Measurements from ENCODE around the gene WNT5B.

Gene WNT5B

DNA sequence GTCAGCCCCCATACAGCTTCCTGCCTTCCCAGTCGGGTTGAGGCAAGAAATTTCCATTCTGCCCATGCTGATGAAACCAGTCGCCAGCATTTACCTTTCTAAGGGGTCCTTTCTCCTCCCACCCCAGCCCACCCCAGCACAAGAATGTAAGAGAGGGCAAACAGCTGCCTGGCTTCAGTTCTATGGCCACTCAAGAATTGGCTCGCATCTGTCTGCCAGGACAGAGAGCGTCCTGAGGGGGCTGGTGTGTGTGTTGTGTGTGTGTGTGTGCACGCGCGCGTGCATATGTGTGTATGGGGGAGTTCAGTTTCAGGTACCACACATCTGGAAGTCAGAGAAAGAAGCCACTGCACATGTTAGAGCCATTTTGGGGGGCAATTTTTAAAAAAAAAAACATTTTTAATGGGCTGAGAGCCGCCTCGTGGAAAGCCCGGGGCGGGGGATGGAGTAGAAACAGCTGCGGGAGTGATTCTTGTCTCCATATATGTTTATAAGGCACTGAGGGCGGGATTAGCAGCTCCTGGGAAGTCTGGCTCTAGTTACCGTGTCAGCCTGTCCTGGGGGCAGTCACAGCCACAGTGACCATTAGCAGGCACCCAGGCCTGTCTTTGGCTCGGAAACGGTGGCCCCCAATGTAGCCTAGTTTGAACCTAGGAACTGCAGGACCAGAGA is at the start of gene WNT5B:
Gene WNT5B, plus strand, starts transcription at position 566 of the 672 bp plus-strand sequence. CDS start 2,124 bp downstream, outside the sequence.
- no peak for DNase-seq

DNA sequence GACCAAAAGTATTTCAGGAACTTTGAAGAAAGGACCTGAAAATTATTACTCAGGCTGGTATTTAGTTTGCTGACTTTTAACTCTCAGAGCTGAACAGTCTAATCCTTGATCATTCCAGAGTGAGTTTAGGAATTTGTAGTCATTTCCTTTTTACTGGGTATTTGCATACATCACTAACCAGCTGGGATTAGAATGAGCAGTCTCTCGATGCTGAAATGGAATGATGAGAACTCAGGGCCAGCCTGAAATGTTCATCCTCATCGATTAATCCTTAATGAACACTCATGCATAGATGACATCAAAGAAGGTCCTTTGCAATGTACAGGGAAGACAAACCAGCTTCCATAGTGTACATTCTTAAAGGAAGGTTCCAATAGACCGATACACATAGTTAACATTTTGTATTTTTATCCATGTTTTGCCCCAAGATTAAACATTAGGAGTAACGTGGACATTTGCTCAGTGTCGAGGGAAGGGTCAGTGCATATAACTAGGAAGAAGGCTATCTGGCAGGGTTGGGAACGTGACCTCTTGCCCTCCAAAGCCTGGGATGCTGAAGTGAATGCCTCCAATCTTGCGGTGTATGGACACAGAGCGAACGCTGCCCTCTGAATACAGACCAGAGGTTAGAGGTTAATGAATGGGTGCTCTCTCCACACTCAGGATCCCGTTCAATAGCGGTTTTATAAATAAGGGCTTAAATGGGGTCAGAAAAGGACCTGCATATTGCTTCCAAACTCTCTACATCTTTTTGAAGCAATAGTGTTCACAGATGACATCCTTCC is 49.2 kb upstream of the WNT5B start:
- DNase-seq: no peak

DNA sequence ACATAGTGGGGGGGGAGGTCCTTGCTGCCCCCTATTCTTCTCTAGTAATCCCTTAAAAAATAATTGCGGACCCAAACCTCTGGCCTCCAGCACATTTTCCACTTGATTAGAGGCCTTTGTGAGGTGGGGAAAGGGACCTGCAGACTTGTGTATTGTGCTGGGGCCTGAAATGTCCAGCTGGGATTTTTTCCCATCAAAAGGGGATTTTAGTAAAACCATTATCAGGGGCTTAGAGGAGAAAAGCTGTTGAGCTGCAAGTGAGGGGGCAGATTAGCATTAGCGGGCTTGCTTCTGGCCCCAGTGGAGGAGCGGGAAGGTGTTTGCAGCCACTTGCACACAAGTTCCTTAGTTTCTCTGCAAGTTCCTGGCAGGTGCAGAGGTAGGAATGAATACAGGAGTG is 48.5 kb upstream of the WNT5B start:
- no peak for DNase-seq

DNA sequence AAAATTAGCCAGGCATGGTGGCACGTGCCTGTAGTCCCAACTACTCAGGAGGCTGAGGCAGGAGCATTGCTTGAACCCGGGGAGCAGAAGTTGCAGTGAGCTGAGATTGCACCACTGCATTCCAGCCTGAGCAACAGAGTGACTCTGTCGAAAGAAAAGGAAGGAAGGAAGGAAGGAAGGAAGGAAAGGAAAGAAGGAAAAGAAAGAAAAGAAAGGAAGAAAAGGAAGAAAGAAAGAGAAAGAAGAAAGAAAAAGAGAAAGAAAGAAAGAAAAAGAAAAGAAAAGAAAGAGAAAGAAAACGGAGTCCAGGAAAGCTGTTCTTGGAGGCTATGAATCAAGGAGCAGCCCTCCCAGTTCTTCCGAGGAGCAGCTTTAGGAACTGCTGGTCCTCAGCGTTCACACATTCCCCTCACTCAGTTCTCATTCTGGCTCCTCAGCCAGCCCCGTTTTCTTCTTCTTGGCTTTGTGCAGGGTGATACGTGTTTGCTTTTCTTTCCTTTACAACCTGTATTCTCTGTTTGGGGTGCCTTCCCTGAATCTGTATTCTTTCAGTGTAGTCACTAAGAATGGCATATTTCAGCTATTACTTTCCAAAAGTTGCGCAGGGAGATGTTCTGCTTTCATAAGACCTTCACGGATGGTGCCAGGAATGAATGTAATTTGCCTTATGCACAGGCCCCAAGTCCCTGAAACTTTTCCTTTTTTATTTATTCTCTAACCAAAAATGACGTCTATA is 46.9 kb upstream of the WNT5B start:
- no peak for DNase-seq

DNA sequence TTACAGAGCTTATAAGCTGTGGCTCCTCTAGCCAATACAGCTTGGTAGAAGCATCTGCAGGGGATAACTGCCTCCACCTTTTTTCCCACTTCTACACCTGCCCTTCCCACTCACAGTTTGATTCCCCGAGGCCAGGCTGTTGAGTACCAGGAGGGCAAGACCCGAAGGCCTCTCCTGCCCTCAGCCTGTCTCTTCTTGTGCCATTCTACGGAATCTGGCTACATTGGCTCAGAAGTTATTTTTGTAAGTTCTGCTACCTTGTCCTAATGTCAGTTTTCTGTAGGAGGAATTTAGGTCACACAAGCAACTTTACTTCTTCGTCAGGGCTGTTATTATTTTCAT is 46.4 kb upstream of the WNT5B start:
- DNase-seq: no peak

DNA sequence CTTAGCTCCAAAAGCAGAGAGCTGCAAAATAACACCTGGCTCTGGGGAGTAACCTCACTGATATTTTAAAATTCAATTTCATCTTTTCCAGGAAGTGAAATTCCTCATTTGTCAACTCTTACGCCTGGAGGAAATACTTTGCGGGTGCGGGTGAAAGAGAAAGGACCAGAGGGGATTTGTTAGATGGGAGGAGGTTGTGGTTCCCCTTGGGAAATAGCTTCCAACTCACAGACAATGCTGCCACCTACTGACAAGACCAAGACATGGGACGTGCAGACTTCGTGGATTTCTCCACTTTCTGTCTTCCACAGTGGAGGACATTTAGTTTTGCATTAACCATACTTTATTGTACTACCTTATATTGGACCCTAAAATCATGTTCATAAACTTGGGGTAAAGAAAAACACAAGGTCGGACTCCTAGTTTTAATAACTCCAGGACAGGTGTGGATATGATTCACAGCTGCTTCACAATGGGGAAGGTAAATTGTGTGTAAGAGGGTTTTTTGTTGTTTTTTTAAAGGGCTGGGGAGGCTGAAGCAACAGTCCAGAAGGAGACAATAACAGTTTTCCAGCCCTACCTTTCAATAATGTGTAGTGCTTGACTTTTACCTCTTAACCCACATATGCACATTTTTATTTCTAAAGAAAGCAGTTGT is 45.5 kb upstream of the WNT5B start:
- DNase-seq: peak; percentile 7

DNA sequence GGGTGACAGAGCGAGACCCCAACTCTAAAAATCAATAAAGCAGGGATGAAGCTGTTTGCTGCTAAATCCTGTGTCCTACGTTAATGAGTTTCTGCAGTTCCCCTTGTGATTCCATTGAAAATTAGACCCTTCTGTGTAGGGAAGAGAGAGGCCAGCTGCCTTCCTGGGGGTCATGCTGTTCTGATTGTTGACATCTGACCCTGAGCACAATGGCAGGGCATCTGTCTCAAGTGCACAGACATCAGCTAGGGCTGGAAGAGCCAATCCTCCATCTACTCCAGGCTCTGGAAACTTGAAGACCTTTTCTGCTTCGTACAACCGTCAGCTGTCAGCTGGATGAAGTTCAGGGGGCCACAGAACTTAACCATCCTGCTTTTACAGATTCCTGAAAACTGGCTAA is 44.7 kb upstream of the WNT5B start:
- DNase-seq: no peak

DNA sequence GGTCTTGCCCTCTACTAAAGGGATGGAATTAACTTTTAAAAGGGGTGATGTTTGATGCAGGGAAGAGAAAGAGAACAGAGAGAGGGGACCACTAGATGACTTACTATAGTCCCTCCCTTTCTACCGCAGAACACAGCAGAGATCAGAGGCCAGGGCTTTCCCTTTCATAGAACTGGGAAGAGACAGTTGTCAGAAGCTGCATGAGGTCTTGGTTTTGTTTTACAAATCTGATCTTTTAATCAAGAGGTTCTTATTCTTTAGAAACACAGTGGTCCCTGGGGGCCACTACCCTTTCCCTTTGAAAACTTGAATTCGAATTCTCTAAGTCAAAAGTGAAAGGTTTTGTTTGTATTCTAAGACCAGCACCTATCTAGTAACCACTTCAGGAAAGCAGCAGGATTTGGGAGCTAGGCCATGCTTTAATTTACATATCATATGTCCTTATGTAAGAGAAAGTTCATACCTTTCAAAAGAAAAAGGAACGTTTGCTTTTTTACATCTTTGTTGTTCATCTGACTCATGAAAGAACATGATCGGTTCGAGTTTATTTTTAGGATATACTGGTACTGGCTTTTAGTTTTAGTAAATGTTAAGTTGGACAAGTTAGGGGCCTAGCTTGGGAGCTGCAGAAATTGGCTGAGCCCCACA is 41.0 kb upstream of the WNT5B start:
- no peak for DNase-seq

DNA sequence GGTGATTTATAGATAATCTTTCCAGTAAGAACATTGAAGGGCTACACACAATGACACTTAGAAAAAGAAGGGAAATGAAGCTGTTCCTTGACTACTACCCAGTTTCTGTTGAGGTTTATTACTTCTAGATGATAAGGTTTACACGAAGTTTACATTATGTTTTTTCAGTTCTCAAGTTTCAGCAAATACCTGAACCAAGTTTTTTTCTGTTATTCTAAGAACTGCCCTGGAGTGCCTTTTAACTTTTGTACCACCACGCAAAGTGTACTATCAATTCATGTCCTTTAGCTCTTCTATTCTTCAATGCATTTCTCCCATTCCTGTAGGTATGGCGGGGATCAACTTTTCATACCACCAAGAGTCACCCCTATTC is 40.5 kb upstream of the WNT5B start:
- DNase-seq: no peak

DNA sequence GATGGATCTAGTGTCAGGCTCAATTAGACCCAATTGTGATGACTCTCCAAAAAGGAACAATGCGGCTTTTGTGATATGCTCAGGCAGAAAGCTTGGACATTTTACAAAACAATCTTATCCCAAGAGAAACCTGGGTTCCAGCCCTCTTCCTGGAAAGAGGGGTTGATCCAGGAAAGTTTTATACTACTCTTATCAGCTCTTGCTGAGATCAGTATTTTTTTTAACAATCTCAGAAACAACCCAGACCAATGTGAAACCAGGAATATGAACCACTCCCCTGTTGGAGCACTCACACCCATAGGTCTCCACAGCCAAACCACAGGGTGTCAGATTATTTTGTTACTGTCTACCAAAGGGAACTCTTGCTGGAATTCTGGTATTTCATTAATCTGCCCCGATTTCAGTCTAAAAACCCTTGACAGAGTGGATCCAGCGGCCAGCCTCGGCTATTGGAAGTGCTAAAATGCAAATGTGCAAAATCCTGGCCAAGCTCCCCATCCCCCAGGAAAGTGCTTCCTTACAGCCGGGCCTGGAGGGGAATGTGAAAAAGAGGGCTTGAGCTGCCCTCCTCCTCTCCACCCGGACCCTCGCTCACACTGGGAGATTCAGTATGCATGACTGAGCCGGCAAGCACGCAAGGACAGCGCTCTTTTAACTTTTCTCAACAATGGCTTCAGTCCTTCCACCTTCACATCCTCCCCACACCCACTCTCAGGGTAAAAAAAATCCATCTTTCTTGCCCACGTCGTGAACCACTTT is 38.6 kb upstream of the WNT5B start:
- no peak for DNase-seq

DNA sequence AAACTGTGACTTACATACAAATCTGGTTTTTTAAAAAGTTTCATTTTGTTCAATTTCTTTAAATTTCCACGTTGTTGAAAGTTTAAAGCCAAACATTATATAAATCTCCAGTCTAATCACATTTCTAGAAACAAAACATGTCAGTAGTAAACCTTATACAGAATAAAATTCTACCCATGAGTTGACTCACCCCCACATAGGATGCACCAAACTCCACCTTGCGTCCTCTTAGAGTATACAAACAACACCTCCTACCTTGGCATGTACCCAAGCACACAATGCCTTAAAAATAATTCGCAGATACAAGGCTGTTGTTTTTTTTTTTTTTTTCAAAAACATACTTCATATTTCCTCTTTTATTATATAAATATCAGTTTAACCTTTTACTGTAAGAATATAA is 38.0 kb upstream of the WNT5B start:
- DNase-seq: no peak

DNA sequence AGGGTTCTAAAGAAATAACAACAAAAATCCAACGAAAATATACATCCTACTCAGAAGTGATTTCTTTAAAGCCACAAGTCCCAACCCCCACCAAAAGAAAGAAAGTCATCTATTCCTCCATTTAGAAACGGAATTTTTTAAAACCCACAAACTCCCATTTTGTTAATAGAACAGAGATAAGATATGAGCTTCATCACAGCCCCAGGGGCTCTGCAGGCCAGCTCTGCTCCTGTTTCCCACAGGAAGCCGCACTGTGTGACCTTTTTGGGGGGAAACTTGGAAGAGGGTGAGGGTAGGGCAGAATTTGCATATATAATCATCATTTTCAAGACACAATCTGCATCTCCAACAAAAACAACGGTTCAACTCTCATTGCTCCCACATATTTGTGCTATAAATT is 37.5 kb upstream of the WNT5B start:
- DNase-seq: no peak

DNA sequence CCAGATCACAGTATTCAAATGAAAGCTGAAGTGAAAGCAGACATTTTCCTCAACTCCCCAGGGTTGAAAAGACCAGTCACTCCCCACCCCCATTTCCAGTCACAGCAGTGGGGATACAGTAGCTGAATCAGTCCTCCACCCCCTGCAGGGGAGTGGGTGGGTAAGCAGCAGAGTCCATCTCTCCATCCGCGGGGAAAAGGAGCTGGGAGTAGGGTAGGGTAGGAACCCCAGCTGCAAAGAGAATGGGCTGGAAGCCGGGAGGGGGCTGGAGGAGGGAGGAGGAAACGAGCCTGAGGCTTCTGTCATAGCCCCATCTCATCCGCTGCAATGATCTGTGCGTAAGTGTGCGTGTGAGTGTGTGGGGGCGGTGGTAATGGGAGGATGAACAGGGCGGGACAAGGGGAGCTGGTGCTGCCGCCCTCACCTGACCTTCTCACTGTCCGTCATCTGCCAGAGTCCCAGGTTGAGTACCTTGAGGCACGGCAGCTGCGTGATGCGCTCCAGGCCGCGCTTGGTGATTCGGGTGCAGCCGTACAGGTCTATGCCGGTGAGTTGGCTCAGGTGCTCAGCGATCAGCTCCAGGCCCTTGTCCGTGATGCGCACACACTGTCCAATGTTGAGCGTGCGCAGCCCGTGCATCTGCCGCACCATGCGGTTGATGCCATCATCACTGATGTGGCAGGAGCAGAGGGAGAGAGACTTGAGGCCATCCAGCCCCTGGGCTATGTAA is 36.4 kb upstream of the WNT5B start:
- no peak for DNase-seq

DNA sequence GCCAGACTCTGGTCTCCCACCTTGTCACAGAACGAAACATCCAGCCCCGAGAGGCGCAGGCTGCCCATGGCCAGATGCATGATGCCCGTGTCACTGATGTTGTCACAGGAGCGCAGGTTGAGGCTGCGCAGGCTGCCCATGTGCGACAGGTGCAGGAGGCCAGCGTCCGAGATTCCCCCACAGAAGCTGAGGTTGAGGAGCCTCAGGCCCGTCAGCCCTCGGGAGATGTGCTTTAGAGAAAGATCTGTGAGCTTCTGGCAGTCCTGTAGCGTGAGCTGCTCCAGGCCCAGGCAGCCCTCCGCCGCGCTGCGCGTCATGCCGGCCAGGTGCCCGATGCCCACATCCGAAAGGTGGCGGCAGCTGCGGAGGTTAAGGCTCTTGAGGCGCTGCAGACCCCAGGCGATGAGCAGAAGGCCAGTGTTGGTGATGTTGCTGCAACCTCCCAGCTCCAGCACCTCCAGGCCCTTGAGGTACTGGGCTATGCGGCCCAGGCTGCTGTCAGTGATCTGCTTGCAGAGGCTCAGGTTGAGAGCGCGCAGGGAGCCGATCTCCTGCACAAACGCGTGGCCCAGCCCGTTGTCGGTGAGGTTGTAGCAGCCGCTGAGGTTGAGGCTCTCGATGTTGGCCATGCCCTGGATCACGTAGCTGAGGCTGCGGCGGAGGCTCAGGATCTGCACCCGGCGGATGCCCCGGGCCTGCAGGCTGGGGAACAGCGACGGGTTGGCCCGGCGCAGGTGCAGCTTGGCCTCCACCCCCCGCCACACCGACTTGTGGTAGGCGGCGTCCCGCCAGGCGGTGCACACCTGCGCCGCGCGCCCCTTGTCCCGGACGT is 35.6 kb upstream of the WNT5B start:
- DNase-seq: peak; percentile 14

DNA sequence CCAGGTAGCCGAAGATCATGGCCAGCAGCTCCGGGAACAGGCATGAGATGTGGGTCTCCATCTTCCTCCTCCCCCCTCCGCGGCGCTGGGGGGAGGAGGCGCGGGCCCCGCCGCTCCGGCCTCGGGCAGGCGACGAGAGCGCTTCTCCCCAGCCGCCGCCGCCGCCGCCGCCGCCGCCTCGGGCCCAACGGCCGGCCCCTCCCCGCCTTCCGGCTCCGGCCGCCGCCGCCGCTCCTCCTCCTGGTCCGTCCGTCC is 35.1 kb upstream of the WNT5B start:
- DNase-seq: no peak

DNA sequence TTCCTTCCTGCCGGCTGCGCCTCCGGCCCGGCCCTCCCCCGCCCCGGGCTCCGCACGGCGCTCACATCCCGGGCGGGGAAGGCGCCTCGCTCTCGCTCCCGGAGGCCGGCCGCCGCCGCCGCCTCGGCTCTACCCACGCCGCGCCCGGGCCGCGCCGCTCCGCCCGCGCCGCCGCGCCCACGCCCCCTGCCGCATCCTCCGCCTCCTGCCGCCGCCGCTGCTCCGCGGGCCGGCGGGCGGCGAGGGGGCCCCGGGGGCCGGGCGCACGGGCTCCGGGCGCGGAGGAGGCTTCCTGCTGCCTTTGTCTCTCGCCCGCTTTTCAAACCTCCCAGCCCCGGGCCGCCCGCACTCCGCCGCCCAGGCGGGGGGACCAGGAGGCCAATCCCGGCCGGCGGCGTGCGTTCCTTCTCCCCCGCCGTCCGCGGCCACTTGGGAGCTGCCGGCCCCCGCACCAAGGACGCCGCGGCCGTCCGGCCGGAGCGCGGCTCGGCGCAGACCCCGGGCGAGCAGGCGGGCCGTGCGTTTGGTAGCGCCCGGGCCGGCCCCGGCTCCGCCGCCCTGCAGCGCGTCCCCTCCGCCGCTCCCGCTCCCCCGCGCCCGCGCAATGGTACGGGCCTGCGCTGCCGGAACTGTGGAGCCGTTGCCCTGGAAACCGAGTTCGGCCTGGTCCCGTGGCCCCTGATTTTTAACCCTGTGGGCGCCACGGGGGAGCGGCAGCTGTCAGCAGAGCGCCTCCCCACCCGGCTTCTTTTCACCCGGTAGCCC is 34.6 kb upstream of the WNT5B start, which contains the start of gene FBXL14:
Gene FBXL14, minus strand, starts transcription at position 321 of the 765 bp plus-strand sequence. CDS start 515 bp downstream, outside the sequence.
- peak; percentile 52 for DNase-seq

DNA sequence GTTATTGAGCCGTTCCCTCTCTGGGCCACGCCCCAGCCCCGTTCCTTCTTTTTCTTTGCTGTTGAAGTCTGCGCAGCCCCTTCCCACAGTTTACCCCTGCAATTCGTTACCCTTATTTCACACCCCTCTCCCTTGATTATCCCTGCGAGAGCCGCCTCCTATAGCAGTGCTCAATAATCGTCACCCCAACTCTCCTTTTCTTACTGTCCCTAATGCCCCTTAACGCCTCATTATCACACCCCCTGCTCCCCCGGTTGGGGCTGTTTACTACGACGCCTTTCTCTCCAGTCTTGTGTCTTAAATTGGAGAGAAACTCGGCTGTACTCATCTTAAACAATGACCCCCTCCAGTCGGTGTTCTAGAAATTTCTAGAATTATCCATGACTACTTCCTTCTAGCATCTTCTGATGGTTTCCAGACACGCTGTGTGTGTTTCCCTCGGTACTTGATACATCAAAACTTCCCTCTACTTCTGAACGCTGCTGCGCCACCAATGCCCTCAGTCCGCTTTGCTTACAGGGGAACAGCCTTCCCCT is 33.9 kb upstream of the WNT5B start:
- DNase-seq: no peak

DNA sequence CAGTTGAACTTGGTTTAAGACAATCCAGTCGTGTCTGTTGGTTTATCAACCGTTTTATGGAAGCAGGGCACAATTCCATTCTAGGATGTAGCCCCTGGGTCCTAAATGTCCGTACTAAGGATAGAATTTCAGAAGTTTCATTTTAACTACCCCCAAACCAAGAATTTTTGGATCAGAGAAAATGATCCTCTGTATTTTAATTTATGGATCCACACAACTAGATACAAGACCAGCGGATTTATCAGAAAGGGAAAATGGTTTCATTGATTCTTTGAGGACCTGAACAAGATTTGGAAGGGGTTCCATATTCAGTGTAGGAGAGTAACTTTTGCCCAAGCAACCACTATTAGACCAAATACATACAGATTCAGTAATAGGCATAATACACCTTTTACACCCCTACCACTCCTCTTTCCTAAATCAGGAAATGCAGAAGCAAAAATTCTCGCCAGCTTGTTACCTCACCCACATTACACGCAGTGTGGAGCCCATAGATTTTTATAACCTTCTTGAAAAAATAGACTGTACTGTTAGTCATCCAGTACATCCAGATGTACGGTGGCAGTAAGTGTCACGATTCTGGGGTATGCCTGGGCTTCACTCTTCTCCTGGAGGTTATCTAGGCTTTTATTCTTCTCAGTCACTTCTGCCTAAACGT is 33.2 kb upstream of the WNT5B start:
- DNase-seq: no peak

DNA sequence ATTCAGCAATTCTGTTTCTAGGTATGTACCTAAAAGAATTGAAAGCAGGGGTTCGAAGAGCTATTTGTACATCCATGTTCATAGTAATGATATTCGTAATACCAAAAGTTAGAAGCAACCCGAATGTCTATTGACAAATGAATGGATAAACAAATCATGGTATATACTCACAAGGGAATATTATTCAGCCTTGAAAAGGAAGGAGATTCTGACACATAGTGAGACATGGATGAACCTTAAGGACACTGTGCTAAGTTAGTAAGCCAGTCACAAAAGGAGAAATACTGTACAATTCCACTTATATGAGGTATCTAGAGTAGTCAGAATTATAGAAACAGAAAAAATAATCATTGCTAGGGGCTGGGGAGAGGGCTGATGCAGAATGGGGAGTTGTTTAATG is 30.3 kb upstream of the WNT5B start:
- DNase-seq: no peak

Data from NK-92 treated with Interleukin-12 subunit alpha and Interleukin-12 subunit beta, amount 100 ng/mL, for 24 hours (cell line).